ENCODE results near the gene LILRB5.
"Not testable (repeated sequence)": the region's sequence is repeated elsewhere in the genome, so short reads cannot be mapped to it uniquely, and the experiment has no call there.

The LILRB5 gene

GRCh38 chr19:54257116-54257480, at the start of gene LILRB5:
LILRB5 (minus strand) TSS chr19:54257273; CDS start chr19:54257193, 80 bp downstream.
- Histone ChIP-seq H3K4me1 (ENCODE audit: control insufficient read depth, insufficient read depth, low read length) (peaks cover 2% of the 10 kb centered on the region), H3K9me3 (ENCODE audit: control insufficient read depth, insufficient read depth, low read length) (no peaks in the 10 kb centered on the region), H3K36me3 (ENCODE audit: control insufficient read depth, insufficient read depth, low read length) (no peaks in the 10 kb centered on the region), H3K27me3 (ENCODE audit: control insufficient read depth, insufficient read depth, low read length) (no peaks in the 10 kb centered on the region), H3K4me3 (ENCODE audit: low read depth, low read length) (no peak within 1 kb of the TSS), H3K9ac (ENCODE audit: low read depth, low read length) (no peak within 1 kb of the TSS)

DNA sequence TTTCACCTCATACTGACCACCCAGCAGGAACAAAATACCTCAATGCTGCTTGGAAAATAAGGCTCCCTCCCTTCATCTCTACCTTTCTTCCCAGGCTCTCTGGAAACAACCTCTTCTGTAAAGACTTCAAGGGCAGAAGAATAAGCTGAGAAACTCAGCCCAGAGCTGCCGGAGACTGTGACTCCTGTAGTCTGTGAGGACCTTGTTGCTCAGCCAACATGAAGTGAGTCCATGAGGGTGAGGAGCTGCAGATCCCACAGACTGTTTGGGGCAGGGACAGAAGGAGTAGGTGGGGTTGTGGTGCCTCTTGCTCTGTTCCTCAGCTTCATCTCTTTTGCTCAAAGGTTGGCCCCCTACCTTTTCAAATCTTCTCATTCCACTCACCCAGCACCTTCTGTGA, 48.1 kb upstream of the LILRB5 start:
- H3K9me3 ChIP-seq (ENCODE audit: control insufficient read depth, insufficient read depth, low read length), result no peaks in the 10 kb centered on the region
- no peaks in the 10 kb centered on the region for H3K4me1 ChIP-seq (ENCODE audit: control insufficient read depth, insufficient read depth, low read length)
- H3K27me3 ChIP-seq (ENCODE audit: control insufficient read depth, insufficient read depth, low read length), result peaks cover 7% of the 10 kb centered on the region
- no peaks in the 10 kb centered on the region for H3K36me3 ChIP-seq (ENCODE audit: control insufficient read depth, insufficient read depth, low read length)
- no peak overlapping the region for H3K9ac ChIP-seq (ENCODE audit: low read depth, low read length)
- H3K4me3 ChIP-seq (ENCODE audit: low read depth, low read length), result no peak overlapping the region

DNA sequence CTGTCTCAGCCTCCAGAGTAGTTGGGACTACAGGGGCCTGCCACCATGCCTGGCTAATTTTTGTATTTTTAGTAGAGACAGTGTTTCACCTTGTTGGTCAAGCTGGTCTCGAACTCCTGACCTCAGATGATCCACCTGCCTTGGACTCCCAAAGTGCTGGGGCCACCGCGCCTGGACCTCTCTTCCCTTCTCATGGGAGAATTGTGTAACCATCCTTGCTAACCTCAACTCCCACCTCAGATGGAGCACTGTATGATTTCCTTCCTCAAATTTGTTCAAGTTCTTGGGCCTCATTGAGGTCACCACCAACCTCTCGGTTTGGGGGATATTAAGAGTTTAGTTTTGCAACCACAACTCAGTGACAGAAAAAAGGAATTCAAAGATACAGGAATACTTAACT, 45.2 kb upstream of the LILRB5 start:
- peaks cover 12% of the 10 kb centered on the region for H3K27me3 ChIP-seq (ENCODE audit: control insufficient read depth, insufficient read depth, low read length)
- no peak overlapping the region for H3K4me3 ChIP-seq (ENCODE audit: low read depth, low read length)
- no peaks in the 10 kb centered on the region for H3K9me3 ChIP-seq (ENCODE audit: control insufficient read depth, insufficient read depth, low read length)
- no peaks in the 10 kb centered on the region for H3K4me1 ChIP-seq (ENCODE audit: control insufficient read depth, insufficient read depth, low read length)
- H3K36me3 ChIP-seq (ENCODE audit: control insufficient read depth, insufficient read depth, low read length), result no peaks in the 10 kb centered on the region
- H3K9ac ChIP-seq (ENCODE audit: low read depth, low read length), result no peak overlapping the region

- H3K4me3 ChIP-seq (ENCODE audit: low read depth, low read length), result no peak overlapping the region
- no peak overlapping the region for H3K9ac ChIP-seq (ENCODE audit: low read depth, low read length)
- no peaks in the 10 kb centered on the region for H3K9me3 ChIP-seq (ENCODE audit: control insufficient read depth, insufficient read depth, low read length)
- H3K4me1 ChIP-seq (ENCODE audit: control insufficient read depth, insufficient read depth, low read length), result no peaks in the 10 kb centered on the region
- peaks cover 12% of the 10 kb centered on the region for H3K27me3 ChIP-seq (ENCODE audit: control insufficient read depth, insufficient read depth, low read length)
- no peaks in the 10 kb centered on the region for H3K36me3 ChIP-seq (ENCODE audit: control insufficient read depth, insufficient read depth, low read length)
These were observed 42.4 kb upstream of the LILRB5 start for GRCh38 chr19:54299515-54299914.

GRCh38 chr19:54299126-54299498, 42.0 kb upstream of the LILRB5 start:
- no peaks in the 10 kb centered on the region for H3K36me3 ChIP-seq (ENCODE audit: control insufficient read depth, insufficient read depth, low read length)

GRCh38 chr19:54298357-54299125, 41.5 kb upstream of the LILRB5 start:
- Histone ChIP-seq H3K4me1 (ENCODE audit: control insufficient read depth, insufficient read depth, low read length) (no peaks in the 10 kb centered on the region), H3K4me3 (ENCODE audit: low read depth, low read length) (no peak overlapping the region), H3K9me3 (ENCODE audit: control insufficient read depth, insufficient read depth, low read length) (no peaks in the 10 kb centered on the region), H3K9ac (ENCODE audit: low read depth, low read length) (no peak overlapping the region), H3K27me3 (ENCODE audit: control insufficient read depth, insufficient read depth, low read length) (peaks cover 12% of the 10 kb centered on the region), H3K36me3 (ENCODE audit: control insufficient read depth, insufficient read depth, low read length) (no peaks in the 10 kb centered on the region)

More at GRCh38 chr19:54299126-54299498, 42.0 kb upstream of the LILRB5 start:
- Histone ChIP-seq H3K4me3 (ENCODE audit: low read depth, low read length) (no peak overlapping the region), H3K4me1 (ENCODE audit: control insufficient read depth, insufficient read depth, low read length) (no peaks in the 10 kb centered on the region), H3K9me3 (ENCODE audit: control insufficient read depth, insufficient read depth, low read length) (no peaks in the 10 kb centered on the region), H3K27me3 (ENCODE audit: control insufficient read depth, insufficient read depth, low read length) (peaks cover 12% of the 10 kb centered on the region), H3K9ac (ENCODE audit: low read depth, low read length) (no peak overlapping the region)

DNA sequence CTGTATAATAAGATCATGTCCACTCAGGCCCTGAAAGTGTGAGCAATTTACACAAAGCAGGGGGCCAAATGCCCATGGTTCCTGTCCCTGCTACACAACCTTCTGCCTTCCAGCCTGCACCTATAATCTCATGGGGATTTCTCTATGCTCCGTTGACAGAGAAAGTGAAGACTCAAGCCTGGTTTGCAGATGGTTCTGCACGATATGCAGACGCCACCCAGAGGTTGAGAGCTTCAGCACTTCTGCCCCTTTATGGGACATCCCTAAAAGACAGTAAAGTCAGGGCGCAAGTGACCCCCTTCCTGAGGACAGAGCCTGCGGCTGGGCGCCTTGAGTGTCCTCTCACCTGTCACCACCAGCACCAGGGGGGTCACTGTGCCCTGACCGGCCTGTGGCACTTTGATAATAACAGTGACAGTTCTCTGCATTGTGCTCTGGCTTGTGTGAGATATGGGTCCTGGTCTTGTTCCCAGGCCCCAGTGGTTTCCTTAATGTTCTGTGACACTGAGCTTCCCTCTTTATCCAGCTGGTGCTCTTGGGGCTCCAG, 40.8 kb upstream of the LILRB5 start:
- H3K4me3 ChIP-seq (ENCODE audit: low read depth, low read length), result no peak overlapping the region
- no peaks in the 10 kb centered on the region for H3K36me3 ChIP-seq (ENCODE audit: control insufficient read depth, insufficient read depth, low read length)
- H3K4me1 ChIP-seq (ENCODE audit: control insufficient read depth, insufficient read depth, low read length), result no peaks in the 10 kb centered on the region
- H3K27me3 ChIP-seq (ENCODE audit: control insufficient read depth, insufficient read depth, low read length), result peaks cover 14% of the 10 kb centered on the region
- no peak overlapping the region for H3K9ac ChIP-seq (ENCODE audit: low read depth, low read length)
- no peaks in the 10 kb centered on the region for H3K9me3 ChIP-seq (ENCODE audit: control insufficient read depth, insufficient read depth, low read length)

- Histone ChIP-seq H3K4me3 (ENCODE audit: low read depth, low read length) (no peak overlapping the region), H3K9me3 (ENCODE audit: control insufficient read depth, insufficient read depth, low read length) (no peaks in the 10 kb centered on the region), H3K4me1 (ENCODE audit: control insufficient read depth, insufficient read depth, low read length) (no peaks in the 10 kb centered on the region), H3K9ac (ENCODE audit: low read depth, low read length) (no peak overlapping the region), H3K27me3 (ENCODE audit: control insufficient read depth, insufficient read depth, low read length) (peaks cover 7% of the 10 kb centered on the region), H3K36me3 (ENCODE audit: control insufficient read depth, insufficient read depth, low read length) (no peaks in the 10 kb centered on the region)
These were observed 37.5 kb upstream of the LILRB5 start for GRCh38 chr19:54294539-54294938.

- not testable (repeated sequence) for H3K36me3 ChIP-seq (ENCODE audit: control insufficient read depth, insufficient read depth, low read length); H3K27me3 ChIP-seq (ENCODE audit: control insufficient read depth, insufficient read depth, low read length); H3K9me3 ChIP-seq (ENCODE audit: control insufficient read depth, insufficient read depth, low read length); H3K9ac ChIP-seq (ENCODE audit: low read depth, low read length); H3K4me1 ChIP-seq (ENCODE audit: control insufficient read depth, insufficient read depth, low read length); H3K4me3 ChIP-seq (ENCODE audit: low read depth, low read length)
These were observed 32.1 kb upstream of the LILRB5 start for GRCh38 chr19:54289160-54289559.

DNA sequence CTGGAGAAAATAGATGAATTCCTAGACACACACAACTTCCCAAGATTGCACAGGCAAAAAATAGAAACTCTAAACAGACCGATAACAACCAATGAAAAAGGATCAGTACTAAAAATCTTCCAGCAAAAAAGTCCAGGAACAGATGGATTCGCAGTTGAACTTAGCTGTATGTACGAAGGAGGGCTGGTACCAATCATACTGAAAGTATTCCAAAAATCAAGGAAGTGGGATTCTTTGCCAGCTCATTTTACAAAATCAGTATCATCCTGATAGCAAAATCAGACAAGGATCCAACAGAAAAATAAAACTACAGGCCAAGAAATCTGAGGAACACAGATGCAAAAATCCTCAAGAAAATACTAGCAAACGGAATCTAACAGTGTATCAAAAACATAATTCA, 30.4 kb upstream of the LILRB5 start:
- H3K27me3 ChIP-seq (ENCODE audit: control insufficient read depth, insufficient read depth, low read length), result no peaks in the 10 kb centered on the region
- H3K9me3 ChIP-seq (ENCODE audit: control insufficient read depth, insufficient read depth, low read length), result no peaks in the 10 kb centered on the region
- H3K4me1 ChIP-seq (ENCODE audit: control insufficient read depth, insufficient read depth, low read length), result no peaks in the 10 kb centered on the region
- H3K9ac ChIP-seq (ENCODE audit: low read depth, low read length), result no peak overlapping the region
- H3K4me3 ChIP-seq (ENCODE audit: low read depth, low read length), result no peak overlapping the region
- H3K36me3 ChIP-seq (ENCODE audit: control insufficient read depth, insufficient read depth, low read length), result no peaks in the 10 kb centered on the region

DNA sequence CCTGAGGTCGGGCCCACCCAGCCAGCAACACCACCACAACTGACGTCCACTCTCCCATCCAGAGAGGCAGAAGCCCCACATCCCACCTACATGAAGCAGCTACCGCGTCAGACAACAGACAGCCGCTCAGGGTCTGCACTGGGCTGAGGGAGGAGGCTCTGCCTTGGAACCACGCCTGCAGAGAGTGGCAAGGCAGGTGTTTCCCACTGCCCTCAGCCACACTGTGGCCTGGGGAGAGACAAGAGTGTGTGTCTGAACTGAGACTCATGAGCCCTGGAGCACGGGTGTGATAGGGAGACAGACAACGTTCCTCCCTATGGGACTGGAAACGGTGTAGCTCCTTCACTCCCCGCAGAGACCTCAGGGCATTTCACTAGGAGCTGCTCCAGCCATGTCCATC, 29.2 kb upstream of the LILRB5 start:
- H3K9me3 ChIP-seq (ENCODE audit: control insufficient read depth, insufficient read depth, low read length); H3K4me1 ChIP-seq (ENCODE audit: control insufficient read depth, insufficient read depth, low read length); H3K4me3 ChIP-seq (ENCODE audit: low read depth, low read length); H3K36me3 ChIP-seq (ENCODE audit: control insufficient read depth, insufficient read depth, low read length); H3K9ac ChIP-seq (ENCODE audit: low read depth, low read length); H3K27me3 ChIP-seq (ENCODE audit: control insufficient read depth, insufficient read depth, low read length): not testable (repeated sequence)

DNA sequence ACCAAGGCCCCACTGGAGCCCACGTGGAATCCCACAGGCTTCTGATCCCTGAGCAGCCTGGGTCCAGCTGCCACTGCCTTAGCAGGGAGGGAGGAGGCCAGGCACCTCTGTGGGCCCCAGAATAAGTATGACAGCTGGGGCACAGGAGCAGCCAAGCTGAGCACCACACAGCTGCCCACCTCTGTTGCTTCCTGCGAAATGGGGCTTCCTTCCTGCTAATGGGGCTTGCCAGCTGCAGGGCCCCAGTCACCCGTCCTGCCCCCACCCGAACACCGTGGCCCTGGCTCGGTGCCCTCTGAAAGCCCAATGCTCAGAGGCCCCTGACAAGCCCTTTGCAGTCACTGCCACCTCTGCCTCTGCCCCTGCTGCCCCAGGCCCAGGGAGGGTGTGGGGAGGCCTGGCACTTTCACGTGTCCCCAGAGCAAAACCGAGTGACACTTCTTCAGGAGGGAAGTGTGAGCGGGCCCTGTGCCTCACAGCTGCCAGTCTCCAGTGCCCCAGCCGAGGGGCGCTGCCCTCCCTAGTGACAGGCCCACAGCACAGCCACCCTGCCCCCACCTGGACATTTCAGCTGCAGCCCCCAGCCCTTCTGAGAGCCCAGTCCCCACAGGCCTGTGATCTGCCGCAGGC, 28.5 kb upstream of the LILRB5 start:
- not testable (repeated sequence) for H3K27me3 ChIP-seq (ENCODE audit: control insufficient read depth, insufficient read depth, low read length); H3K9ac ChIP-seq (ENCODE audit: low read depth, low read length)

More for the DNA sequence above, 28.5 kb upstream of the LILRB5 start:
- H3K4me1 ChIP-seq (ENCODE audit: control insufficient read depth, insufficient read depth, low read length); H3K4me3 ChIP-seq (ENCODE audit: low read depth, low read length); H3K9me3 ChIP-seq (ENCODE audit: control insufficient read depth, insufficient read depth, low read length); H3K36me3 ChIP-seq (ENCODE audit: control insufficient read depth, insufficient read depth, low read length): not testable (repeated sequence)

All from iPS-15b (cell line).